PFSK-1 (cell line): ENCODE data around the gene TMEM169.

Experiments
- POLR2AphosphoS5 ChIP-seq: IDR thresholded peaks from 2 replicates; pipeline ENCODE4 v1.6.1; 2012; ENCODE audit warnings: low read depth, mild to moderate bottlenecking, control low read depth, low read length, moderate library complexity
- TAF1 ChIP-seq: IDR thresholded peaks from 2 replicates; pipeline ENCODE4 v1.6.1; 2012; ENCODE audit warnings: low read length, control low read depth, borderline replicate concordance; ENCODE audit not compliant: insufficient read depth
- TF ChIP-seq, protein P1 (sequence below), 2 experiments: IDR thresholded peaks; 2 replicates each; pipeline versions ENCODE4 v1.6.1 to v1.8.0; 2011 to 2012; ENCODE audit warnings: low read depth in 2 of 2, low read length in 2 of 2, control low read depth in 1 of 2, inconsistent platforms in 1 of 2, mild to moderate bottlenecking in 1 of 2, moderate library complexity in 1 of 2; ENCODE audit not compliant: insufficient read depth in 1 of 2

DNA sequence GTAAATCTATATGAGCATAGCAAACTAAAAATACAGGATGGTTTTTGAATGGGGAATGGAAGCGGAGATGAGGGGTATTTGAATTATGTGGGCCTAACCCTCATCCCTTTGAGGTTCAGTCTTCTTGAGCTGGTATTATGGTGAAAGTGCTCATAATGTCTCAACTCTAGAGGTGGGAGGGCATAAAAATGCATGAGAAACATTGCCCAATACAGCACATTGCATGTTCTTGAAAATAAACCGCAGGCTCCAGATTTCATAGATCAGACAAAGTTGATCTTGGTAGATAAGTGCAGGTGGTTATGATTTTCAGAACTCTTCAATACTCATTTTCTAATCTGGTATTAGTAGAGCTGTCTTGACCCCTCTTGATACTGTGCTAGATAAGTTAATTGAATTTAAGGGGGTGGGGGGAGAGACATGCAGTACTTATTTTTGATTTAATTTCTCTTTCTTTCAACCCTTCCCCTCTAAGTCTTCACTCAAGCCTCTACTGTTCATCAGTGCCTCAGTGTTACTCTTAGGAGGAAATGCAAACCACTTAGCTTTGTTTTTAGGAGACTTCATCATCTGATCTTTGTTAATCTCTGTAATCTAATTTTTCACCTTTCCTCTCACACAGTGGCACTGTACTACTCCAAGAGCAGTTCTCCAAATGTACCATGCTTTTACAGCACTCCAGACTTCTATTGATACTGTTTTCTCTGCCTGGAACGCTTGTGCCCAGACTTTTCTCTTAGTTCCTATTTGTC lies 49.6 kb downstream of the TMEM169 start:
- TF ChIP-seq, protein P1, sequence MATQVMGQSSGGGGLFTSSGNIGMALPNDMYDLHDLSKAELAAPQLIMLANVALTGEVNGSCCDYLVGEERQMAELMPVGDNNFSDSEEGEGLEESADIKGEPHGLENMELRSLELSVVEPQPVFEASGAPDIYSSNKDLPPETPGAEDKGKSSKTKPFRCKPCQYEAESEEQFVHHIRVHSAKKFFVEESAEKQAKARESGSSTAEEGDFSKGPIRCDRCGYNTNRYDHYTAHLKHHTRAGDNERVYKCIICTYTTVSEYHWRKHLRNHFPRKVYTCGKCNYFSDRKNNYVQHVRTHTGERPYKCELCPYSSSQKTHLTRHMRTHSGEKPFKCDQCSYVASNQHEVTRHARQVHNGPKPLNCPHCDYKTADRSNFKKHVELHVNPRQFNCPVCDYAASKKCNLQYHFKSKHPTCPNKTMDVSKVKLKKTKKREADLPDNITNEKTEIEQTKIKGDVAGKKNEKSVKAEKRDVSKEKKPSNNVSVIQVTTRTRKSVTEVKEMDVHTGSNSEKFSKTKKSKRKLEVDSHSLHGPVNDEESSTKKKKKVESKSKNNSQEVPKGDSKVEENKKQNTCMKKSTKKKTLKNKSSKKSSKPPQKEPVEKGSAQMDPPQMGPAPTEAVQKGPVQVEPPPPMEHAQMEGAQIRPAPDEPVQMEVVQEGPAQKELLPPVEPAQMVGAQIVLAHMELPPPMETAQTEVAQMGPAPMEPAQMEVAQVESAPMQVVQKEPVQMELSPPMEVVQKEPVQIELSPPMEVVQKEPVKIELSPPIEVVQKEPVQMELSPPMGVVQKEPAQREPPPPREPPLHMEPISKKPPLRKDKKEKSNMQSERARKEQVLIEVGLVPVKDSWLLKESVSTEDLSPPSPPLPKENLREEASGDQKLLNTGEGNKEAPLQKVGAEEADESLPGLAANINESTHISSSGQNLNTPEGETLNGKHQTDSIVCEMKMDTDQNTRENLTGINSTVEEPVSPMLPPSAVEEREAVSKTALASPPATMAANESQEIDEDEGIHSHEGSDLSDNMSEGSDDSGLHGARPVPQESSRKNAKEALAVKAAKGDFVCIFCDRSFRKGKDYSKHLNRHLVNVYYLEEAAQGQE (IDR thresholded peaks at IDR 0.05; ENCODE audit: insufficient read depth in 1 of 2, low read depth in 2 of 2, low read length in 2 of 2) = no peak
- TF ChIP-seq TAF1 (no peak), POLR2AphosphoS5 (no peak)
